PFSK-1 (cell line): ENCODE results near the gene ZNF383.

Experiments used
- FOXP2 ChIP-seq: optimal IDR thresholded peaks from 2 replicates; pipeline ENCODE3; 2011; ENCODE audit warnings: borderline replicate concordance, control low read depth, inconsistent platforms; ENCODE audit not compliant: insufficient read depth; ENCODE audit errors: extremely low read length, extremely low read depth
- POLR2AphosphoS5 ChIP-seq: IDR thresholded peaks from 2 replicates; pipeline ENCODE4 v1.6.1; 2012; ENCODE audit warnings: low read depth, mild to moderate bottlenecking, control low read depth, low read length, moderate library complexity
- SIN3A ChIP-seq: IDR thresholded peaks from 2 replicates; pipeline ENCODE4 v1.6.1; 2012; ENCODE audit warnings: mild to moderate bottlenecking, low read length, moderate library complexity, borderline replicate concordance; ENCODE audit not compliant: insufficient read depth
- TAF1 ChIP-seq: IDR thresholded peaks from 2 replicates; pipeline ENCODE4 v1.6.1; 2012; ENCODE audit warnings: low read length, control low read depth, borderline replicate concordance; ENCODE audit not compliant: insufficient read depth
- TF ChIP-seq, protein P1 (sequence below), 2 experiments: IDR thresholded peaks; 2 replicates each; pipeline versions ENCODE4 v1.6.1 to v1.8.0; 2011 to 2012; ENCODE audit warnings: low read depth in 2 of 2, low read length in 2 of 2, control low read depth in 1 of 2, inconsistent platforms in 1 of 2, mild to moderate bottlenecking in 1 of 2, moderate library complexity in 1 of 2; ENCODE audit not compliant: insufficient read depth in 1 of 2

Gene ZNF383

DNA sequence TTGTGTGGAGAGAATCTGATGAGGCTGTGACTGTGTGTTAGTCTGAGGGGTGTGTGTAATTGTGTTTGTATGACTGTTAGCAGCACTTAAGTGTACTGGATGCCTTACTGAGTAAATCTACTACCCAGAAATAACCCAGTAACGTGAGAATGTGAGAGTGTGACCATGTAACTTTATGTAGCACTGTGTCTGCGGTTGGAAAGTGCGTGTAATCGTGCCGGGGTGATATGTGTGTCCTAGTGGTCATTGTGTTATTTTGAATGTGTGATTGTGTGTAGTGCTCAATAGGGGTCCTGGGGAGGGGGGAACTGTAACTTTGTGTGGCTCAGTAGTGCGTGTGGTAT, 550 bp downstream of the ZNF383 start:
- no peak for TF ChIP-seq TAF1
- TF ChIP-seq, protein P1, sequence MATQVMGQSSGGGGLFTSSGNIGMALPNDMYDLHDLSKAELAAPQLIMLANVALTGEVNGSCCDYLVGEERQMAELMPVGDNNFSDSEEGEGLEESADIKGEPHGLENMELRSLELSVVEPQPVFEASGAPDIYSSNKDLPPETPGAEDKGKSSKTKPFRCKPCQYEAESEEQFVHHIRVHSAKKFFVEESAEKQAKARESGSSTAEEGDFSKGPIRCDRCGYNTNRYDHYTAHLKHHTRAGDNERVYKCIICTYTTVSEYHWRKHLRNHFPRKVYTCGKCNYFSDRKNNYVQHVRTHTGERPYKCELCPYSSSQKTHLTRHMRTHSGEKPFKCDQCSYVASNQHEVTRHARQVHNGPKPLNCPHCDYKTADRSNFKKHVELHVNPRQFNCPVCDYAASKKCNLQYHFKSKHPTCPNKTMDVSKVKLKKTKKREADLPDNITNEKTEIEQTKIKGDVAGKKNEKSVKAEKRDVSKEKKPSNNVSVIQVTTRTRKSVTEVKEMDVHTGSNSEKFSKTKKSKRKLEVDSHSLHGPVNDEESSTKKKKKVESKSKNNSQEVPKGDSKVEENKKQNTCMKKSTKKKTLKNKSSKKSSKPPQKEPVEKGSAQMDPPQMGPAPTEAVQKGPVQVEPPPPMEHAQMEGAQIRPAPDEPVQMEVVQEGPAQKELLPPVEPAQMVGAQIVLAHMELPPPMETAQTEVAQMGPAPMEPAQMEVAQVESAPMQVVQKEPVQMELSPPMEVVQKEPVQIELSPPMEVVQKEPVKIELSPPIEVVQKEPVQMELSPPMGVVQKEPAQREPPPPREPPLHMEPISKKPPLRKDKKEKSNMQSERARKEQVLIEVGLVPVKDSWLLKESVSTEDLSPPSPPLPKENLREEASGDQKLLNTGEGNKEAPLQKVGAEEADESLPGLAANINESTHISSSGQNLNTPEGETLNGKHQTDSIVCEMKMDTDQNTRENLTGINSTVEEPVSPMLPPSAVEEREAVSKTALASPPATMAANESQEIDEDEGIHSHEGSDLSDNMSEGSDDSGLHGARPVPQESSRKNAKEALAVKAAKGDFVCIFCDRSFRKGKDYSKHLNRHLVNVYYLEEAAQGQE (IDR thresholded peaks at IDR 0.05; ENCODE audit: insufficient read depth in 1 of 2, low read depth in 2 of 2, low read length in 2 of 2): no peak
- no peak for TF ChIP-seq FOXP2
- TF ChIP-seq SIN3A: no peak
- no peak for TF ChIP-seq POLR2AphosphoS5

DNA sequence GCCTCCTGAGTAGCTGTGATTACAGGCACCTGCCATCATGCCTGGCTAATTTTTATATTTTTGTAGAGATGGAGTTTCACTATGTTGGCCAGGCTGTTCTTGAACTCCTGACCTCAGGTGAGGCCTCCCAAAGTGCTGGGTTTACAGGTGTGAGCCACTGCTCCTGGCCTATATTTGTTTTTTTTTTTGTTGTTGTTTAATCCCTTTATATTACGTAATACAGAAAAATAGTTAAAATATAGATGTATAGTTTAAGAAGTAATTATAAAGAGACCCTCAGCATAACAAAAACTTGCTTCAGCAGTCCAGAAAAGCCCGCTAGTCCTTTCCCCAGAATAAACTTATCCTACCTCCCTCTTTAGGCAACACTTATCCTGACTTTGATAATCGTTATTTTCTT, 2.4 kb downstream of the ZNF383 start:
- TF ChIP-seq POLR2AphosphoS5: no peak
- no peak for TF ChIP-seq TAF1
- TF ChIP-seq FOXP2: no peak
- TF ChIP-seq SIN3A: no peak
- TF ChIP-seq, protein P1 (IDR thresholded peaks at IDR 0.05; ENCODE audit: insufficient read depth in 1 of 2, low read depth in 2 of 2, low read length in 2 of 2): no peak

DNA sequence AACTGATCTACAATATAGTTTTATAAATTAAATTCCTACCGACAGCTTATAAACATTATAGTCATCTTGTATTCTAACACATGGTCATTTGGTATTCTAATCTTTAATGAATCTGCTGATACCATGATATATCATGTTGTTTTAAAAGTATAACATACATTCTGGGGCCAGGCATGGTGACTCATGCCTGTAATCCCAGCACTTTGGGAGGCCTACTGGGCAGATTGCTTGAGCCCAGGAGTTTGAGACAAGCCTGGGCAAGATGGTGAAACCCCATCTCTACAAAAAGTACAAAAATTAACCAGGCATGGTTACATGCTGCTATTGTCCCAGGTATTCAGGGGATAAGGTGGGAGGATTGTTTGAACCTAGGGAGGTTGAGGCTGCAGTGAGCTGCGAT, 3.1 kb downstream of the ZNF383 start:
- TF ChIP-seq FOXP2: no peak
- no peak for TF ChIP-seq SIN3A

DNA sequence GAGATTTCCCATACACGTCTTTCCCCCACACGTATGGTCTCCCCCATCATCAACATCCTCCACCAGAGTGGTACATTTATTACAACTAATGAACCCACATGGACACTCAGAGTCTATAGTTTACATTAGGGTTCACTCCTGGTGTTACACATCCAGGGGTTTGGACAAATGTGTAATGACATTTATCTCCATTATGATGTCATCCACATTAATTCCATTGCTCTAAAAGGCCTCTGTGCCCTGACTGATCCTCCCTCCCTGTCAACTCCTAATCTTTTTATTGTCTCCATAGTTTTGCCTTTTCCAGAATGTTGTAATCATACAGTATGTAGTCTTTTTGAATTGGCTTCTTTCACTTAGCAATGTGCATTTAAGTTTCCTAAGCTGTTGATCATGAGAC, 8.2 kb downstream of the ZNF383 start:
- TF ChIP-seq, protein P1 (IDR thresholded peaks at IDR 0.05; ENCODE audit: insufficient read depth in 1 of 2, low read depth in 2 of 2, low read length in 2 of 2): no peak
- TF ChIP-seq SIN3A (no peak), TAF1 (no peak), FOXP2 (no peak), POLR2AphosphoS5 (no peak)

DNA sequence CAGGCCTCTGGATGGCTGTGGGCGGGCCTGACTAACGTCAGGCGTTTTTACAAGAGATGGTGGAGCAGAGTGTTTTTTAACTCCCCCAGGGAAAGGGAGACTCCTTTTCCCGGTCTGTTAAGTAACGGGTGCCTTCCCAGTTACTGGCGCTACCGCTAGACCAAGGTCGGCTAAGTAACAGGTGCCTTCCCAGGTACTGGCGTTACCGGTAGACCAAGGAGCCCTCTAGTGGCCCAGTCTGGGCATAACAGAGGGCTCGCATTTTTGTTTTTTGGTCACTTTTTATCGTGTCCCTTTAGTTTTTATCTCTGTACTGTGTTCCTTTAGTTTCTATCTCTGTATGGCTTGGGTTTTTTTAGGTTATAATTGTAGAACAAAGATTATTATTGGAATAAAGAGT, 10.0 kb downstream of the ZNF383 start:
- TF ChIP-seq, protein P1 (IDR thresholded peaks at IDR 0.05; ENCODE audit: insufficient read depth in 1 of 2, low read depth in 2 of 2, low read length in 2 of 2): no peak
- TF ChIP-seq POLR2AphosphoS5 (no peak), SIN3A (no peak), FOXP2 (no peak), TAF1 (no peak)

DNA sequence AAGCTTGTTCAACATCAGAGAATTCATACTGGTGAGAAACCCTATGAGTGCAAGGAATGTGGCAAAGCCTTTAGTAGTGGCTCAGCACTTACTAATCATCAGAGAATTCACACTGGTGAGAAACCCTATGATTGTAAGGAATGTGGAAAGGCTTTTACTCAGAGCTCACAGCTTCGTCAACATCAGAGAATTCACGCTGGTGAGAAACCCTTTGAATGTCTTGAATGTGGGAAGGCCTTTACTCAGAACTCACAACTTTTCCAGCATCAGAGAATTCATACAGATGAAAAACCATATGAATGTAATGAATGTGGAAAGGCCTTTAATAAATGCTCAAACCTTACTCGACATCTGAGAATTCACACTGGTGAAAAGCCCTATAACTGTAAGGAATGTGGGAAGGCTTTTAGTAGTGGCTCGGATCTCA, 25.2 kb downstream of the ZNF383 start:
- no peak for TF ChIP-seq SIN3A
- TF ChIP-seq, protein P1 (IDR thresholded peaks at IDR 0.05; ENCODE audit: insufficient read depth in 1 of 2, low read depth in 2 of 2, low read length in 2 of 2): no peak
- TF ChIP-seq FOXP2: no peak
- TF ChIP-seq TAF1: no peak
- TF ChIP-seq POLR2AphosphoS5: no peak
